CD4-positive, alpha-beta memory T cell (primary cell): ENCODE measurements around the gene TNIP1. TPM values are rescaled to one million over a fixed set of nuclear protein-coding genes. Genes with fewer than 3 reads are reported as not detected.
A peak's percentile ranks its signal among the peaks of the same experiment; 100 is the strongest.

Experiments used
- CTCF ChIA-PET: fragments of 350-600 bp; sonication (Branson Sonifier 250); formaldehyde crosslinking; loops from one replicate; lab custom pipeline; 2021; ENCODE audit warnings: inconsistent platforms; ENCODE audit not compliant: partially characterized antibody; lab: Charles Lee
- POLR2A ChIA-PET: fragments of 350-600 bp; sonication (Branson Sonifier 250); formaldehyde crosslinking; loops from one replicate; lab custom pipeline; 2021; ENCODE audit not compliant: partially characterized antibody; lab: Charles Lee
- DNase-seq, 5 donors: peaks; one replicate each; pipeline versions ENCODE4 v3.0.0 to v3.0.0-alpha.2; 2020 to 2022; ENCODE audit warnings: mixed read lengths in 1 of 5
- H3K27ac ChIP-seq: one replicate; pipeline ENCODE4 v1.7.0; 2013; ENCODE audit warnings: low read depth, low read length
- H3K27me3 ChIP-seq: 2 replicates; pipeline ENCODE4 v1.7.0; 2013; ENCODE audit warnings: mild to moderate bottlenecking, low read length, moderate library complexity; ENCODE audit not compliant: insufficient read depth
- H3K36me3 ChIP-seq: 2 replicates; pipeline ENCODE4 v1.7.0; 2013; ENCODE audit warnings: mild to moderate bottlenecking, low read length, moderate library complexity; ENCODE audit not compliant: insufficient read depth
- H3K4me1 ChIP-seq: 2 replicates; pipeline ENCODE4 v1.7.0; 2013; ENCODE audit warnings: mild to moderate bottlenecking, low read length, moderate library complexity; ENCODE audit not compliant: insufficient read depth
- H3K4me3 ChIP-seq, 2 donors: one replicate each; pipeline ENCODE4 v1.7.0; 2013; ENCODE audit warnings: low read length in 2 of 2, mild to moderate bottlenecking in 1 of 2
- H3K9me3 ChIP-seq, 2 donors: one replicate each; pipeline ENCODE4 v1.7.0; 2013; ENCODE audit warnings: low read length in 2 of 2, control low read depth in 1 of 2; ENCODE audit not compliant: control insufficient read depth in 1 of 2
- H3K27ac Mint-ChIP-seq, 7 donors: one replicate each; pipeline ENCODE4 v1.8.0; 2020 to 2021; ENCODE audit warnings: mixed read lengths in 7 of 7, mild to moderate bottlenecking in 6 of 7, inconsistent platforms in 3 of 7, moderate library complexity in 3 of 7
- H3K27me3 Mint-ChIP-seq, 2 donors: one replicate each; pipeline ENCODE4 v1.8.0; 2020 to 2021; ENCODE audit warnings: mixed read lengths in 2 of 2
- H3K36me3 Mint-ChIP-seq, 2 donors: one replicate each; pipeline ENCODE4 v1.8.0; 2020 to 2021; ENCODE audit warnings: mixed read lengths in 2 of 2, inconsistent platforms in 1 of 2, mild to moderate bottlenecking in 1 of 2
- H3K4me1 Mint-ChIP-seq, 4 donors: one replicate each; pipeline ENCODE4 v1.8.0; 2020 to 2021; ENCODE audit warnings: mixed read lengths in 4 of 4, mild to moderate bottlenecking in 1 of 4
- H3K4me3 Mint-ChIP-seq, 8 donors: one replicate each; pipeline ENCODE4 v1.8.0; 2020 to 2021; ENCODE audit warnings: mixed read lengths in 8 of 8, mild to moderate bottlenecking in 7 of 8, moderate library complexity in 6 of 8, inconsistent platforms in 3 of 8
- H3K9me3 Mint-ChIP-seq, 8 donors: one replicate each; pipeline ENCODE4 v1.8.0; 2020 to 2021; ENCODE audit warnings: mixed read lengths in 8 of 8, mild to moderate bottlenecking in 5 of 8, inconsistent platforms in 3 of 8, moderate library complexity in 1 of 8
- intact Hi-C: fragments of 100-400 bp; cut with micrococcal nuclease; formaldehyde crosslinking; loops from one replicate; pipeline ENCODE4 v1.15.1; 2023
- polyA plus RNA-seq, 2 donors: library from polyadenylated mRNA; unstranded; fragments of 300-500 nt; fragmentation: Illumina TruSeq; gene quantifications; one replicate each; pipeline ENCODE4 v1.2.3, GENCODE V29; 2021
- total RNA-seq, 2 experiments: library from RNA; stranded (reverse); gene quantifications; one replicate each; pipeline ENCODE4 v1.2.3, GENCODE V29; 2021

TNIP1 gene
- total and polyA plus RNA-seq, 4 experiments from 2014 or later, result 31.5 to 233 (median 149) TPM

DNA sequence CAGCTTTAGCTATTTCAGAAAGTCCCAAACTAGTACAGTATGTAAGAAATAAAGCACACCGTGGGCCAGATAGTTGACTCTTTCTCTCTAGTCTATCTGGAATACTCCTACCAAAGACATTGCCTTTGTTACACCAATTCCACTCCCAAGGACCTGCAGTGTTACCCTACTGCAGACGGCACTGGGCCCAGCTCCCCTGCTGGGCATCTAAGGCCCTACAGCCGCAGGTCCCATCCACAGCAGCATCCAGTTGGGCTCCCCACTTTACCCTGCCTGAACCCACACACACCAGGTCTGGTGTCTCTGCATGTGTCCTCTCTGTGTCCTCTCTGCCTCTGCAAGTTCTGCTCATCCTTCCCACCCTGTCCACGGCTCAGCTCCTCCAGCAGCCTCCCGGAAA is 22.5 kb downstream of the TNIP1 start:
- Histone ChIP-seq H3K9me3 (no peaks in the 10 kb centered on the region), H3K4me3 (no peak overlapping the region), H3K27me3 (no peaks in the 10 kb centered on the region), H3K36me3 (peaks cover 89% of the 10 kb centered on the region), H3K27ac (no peak overlapping the region), H3K4me1 (peaks cover 25% of the 10 kb centered on the region)
- CTCF ChIA-PET, result interaction anchor here (1.2 to 13.5 kb wide), 5 partner anchors 10 to 68 kb away, joined by 3 to 601 read pairs (median 7); no protein-coding TSS in a partner anchor
- peak overlapping the region in 3 of 7 donors; percentile 86 to 99 (median 95) for H3K27ac Mint-ChIP-seq
- peaks cover 2 to 3% of the 10 kb centered on the region in 2 donors for H3K27me3 Mint-ChIP-seq
- intact Hi-C loops, result no loop called here
- peaks cover 63 to 95% of the 10 kb centered on the region in 2 donors for H3K36me3 Mint-ChIP-seq
- peaks cover 25 to 35% (median 30%) of the 10 kb centered on the region in 4 donors for H3K4me1 Mint-ChIP-seq
- no peak overlapping the region for H3K4me3 Mint-ChIP-seq
- H3K9me3 Mint-ChIP-seq, result peaks cover 0 to 12% (median 0%) of the 10 kb centered on the region in 8 donors
- POLR2A ChIA-PET, result interaction anchor here (1.3 to 7.5 kb wide), 4 partner anchors 22 to 107 kb away, joined by 3 to 31 read pairs (median 6); partner anchors contain the start of gene TNIP1
- DNase-seq, result no peak

DNA sequence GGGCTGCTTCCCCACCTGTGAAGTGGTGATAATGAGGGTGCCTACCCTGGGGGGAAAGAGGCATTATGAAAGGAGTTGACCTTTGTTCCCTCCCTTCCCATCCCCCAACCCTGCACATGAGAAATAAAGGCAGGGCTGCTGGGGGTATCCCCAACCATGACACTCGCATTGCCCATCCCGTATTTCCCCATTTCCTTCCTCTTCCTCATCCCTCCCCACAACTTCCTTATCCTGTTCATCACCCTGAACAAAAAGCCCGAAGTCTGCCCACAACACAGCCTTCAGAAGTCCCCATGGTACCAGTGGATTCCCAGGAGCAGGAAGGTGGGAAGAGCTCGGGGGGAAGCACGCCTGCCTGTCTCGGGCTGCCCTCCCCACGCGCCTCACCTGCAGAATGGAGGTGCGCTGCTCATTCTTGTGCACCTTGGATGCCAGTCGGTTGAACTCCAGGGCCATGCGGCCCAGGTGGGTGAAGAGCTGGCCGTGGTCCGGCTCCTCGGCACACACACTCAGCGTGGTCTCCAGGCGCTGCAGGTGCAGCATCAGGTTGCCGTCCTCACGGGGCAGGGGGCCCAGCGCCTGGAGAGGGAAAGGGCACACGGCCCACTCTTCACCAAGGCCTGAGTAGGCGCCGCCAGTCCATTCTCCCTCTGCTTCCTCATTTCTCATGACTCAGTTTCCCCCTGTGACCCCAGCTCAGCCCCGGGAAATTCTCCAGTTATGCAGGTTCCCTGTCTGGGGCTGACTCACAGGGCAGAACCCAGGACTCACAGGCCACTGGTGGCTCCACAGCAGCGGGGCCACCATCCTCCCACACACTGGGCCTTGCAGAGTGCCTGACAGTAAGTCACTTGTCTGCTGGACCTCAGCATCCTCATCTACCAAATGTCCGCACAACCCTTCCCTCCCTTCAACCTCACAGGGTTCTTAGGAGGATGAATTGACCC is 24.2 kb downstream of the TNIP1 start:
- DNase-seq, result no peak
- CTCF ChIA-PET, result interaction anchor here (2.4 to 13.5 kb wide), 2 partner anchors 58 to 69 kb away, joined by 7 to 601 read pairs; no protein-coding TSS in a partner anchor
- peaks cover 2 to 3% of the 10 kb centered on the region in 2 donors for H3K27me3 Mint-ChIP-seq
- intact Hi-C loops, result no loop called here
- POLR2A ChIA-PET, result interaction anchor here (7.5 kb wide), 1 partner anchor 23 kb away, joined by 31 read pairs; the partner anchor contains the start of gene TNIP1
- Histone ChIP-seq H3K9me3 (no peaks in the 10 kb centered on the region), H3K4me3 (no peak overlapping the region), H3K27me3 (no peaks in the 10 kb centered on the region), H3K27ac (no peak overlapping the region), H3K4me1 (peaks cover 25% of the 10 kb centered on the region), H3K36me3 (peaks cover 86% of the 10 kb centered on the region)
- H3K4me3 Mint-ChIP-seq, result no peak overlapping the region
- peaks cover 53 to 92% of the 10 kb centered on the region in 2 donors for H3K36me3 Mint-ChIP-seq
- H3K27ac Mint-ChIP-seq, result peak overlapping the region in 4 of 7 donors; percentile 8 to 79 (median 36)
- H3K9me3 Mint-ChIP-seq, result peaks cover 0 to 14% (median 0%) of the 10 kb centered on the region in 8 donors
- H3K4me1 Mint-ChIP-seq, result peaks cover 25 to 33% (median 28%) of the 10 kb centered on the region in 4 donors

DNA sequence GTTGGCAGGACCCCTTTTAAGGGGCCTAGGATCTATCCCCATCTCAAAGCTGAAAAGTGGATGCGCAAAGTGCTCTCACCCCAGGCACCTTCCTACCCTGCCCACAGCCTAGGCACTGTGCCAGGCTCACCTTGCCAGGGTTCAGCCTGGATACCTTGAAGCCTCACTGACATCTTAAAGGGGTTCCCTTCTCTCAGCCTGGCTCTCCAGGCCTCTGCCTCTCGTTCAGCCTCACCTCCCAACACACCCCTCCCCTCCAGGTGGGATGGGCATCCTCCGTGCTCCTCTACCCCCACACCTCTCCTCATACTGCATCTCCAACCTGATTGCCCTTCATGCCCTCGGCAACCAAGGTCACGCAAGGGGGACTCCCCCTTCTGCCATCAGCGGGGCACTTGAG is 25.5 kb downstream of the TNIP1 start:
- H3K36me3 Mint-ChIP-seq, result peaks cover 54 to 89% of the 10 kb centered on the region in 2 donors
- H3K27ac Mint-ChIP-seq, result no peak overlapping the region
- H3K27me3 Mint-ChIP-seq, result peaks cover 2 to 3% of the 10 kb centered on the region in 2 donors
- POLR2A ChIA-PET, result interaction anchor here (0.5 to 1.2 kb wide), 2 partner anchors 183 to 355 kb away, joined by 3 read pairs; partner anchors contain the start of gene RBM22
- Histone ChIP-seq H3K9me3 (no peaks in the 10 kb centered on the region), H3K27ac (no peak overlapping the region), H3K27me3 (no peaks in the 10 kb centered on the region), H3K4me3 (no peak overlapping the region), H3K4me1 (peaks cover 14% of the 10 kb centered on the region), H3K36me3 (peaks cover 86% of the 10 kb centered on the region)
- DNase-seq, result no peak
- CTCF ChIA-PET, result interaction anchor here (1.2 to 13.5 kb wide), 4 partner anchors 14 to 110 kb away, joined by 3 to 601 read pairs (median 52); no protein-coding TSS in a partner anchor
- H3K4me3 Mint-ChIP-seq, result no peak overlapping the region
- H3K9me3 Mint-ChIP-seq, result peaks cover 0 to 14% (median 0%) of the 10 kb centered on the region in 8 donors
- intact Hi-C loops, result no loop called here
- peaks cover 16 to 20% (median 19%) of the 10 kb centered on the region in 4 donors for H3K4me1 Mint-ChIP-seq

DNA sequence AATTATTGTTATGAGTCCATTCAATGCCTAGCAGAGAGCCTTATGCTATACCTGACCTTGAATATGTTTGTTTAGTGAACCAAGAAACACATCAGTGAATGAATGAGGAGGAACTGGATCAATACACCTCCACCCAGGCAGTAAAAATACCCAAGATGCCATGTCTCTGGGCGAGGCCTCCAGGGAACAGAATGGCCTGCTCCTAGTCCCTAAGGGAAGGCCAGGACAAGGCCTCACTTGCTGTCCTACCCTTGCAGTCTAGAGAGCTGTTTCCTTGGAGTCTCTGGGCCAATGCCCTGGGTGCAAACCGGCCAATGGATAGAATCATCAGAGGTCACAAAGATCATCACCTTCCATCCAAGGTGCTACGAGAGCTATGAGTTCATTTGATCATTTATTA is 26.1 kb downstream of the TNIP1 start:
- no peaks in the 10 kb centered on the region for H3K9me3 ChIP-seq
- DNase-seq, result no peak
- Mint-ChIP-seq H3K4me1 (peaks cover 10 to 15% (median 14%) of the 10 kb centered on the region in 4 donors), H3K27ac (peak overlapping the region in 3 of 7 donors; percentile 50 to 64 (median 55)), H3K27me3 (peaks cover 2 to 3% of the 10 kb centered on the region in 2 donors), H3K36me3 (peaks cover 56 to 88% of the 10 kb centered on the region in 2 donors), H3K4me3 (peak overlapping the region in 1 of 8 donors; percentile 9), H3K9me3 (peaks cover 0 to 11% (median 0%) of the 10 kb centered on the region in 8 donors)
- ChIA-PET POLR2A (interaction anchor here (1.2 kb wide), 1 partner anchor 354 kb away, joined by 3 read pairs; the partner anchor contains the start of gene RBM22), CTCF (interaction anchor here (1.2 to 13.5 kb wide), 4 partner anchors 15 to 111 kb away, joined by 3 to 601 read pairs (median 52); no protein-coding TSS in a partner anchor)
- H3K27ac ChIP-seq, result no peak overlapping the region
- H3K4me1 ChIP-seq, result peaks cover 7% of the 10 kb centered on the region
- H3K36me3 ChIP-seq, result peaks cover 89% of the 10 kb centered on the region
- intact Hi-C loops, result no loop called here
- H3K27me3 ChIP-seq, result no peaks in the 10 kb centered on the region
- no peak overlapping the region for H3K4me3 ChIP-seq

DNA sequence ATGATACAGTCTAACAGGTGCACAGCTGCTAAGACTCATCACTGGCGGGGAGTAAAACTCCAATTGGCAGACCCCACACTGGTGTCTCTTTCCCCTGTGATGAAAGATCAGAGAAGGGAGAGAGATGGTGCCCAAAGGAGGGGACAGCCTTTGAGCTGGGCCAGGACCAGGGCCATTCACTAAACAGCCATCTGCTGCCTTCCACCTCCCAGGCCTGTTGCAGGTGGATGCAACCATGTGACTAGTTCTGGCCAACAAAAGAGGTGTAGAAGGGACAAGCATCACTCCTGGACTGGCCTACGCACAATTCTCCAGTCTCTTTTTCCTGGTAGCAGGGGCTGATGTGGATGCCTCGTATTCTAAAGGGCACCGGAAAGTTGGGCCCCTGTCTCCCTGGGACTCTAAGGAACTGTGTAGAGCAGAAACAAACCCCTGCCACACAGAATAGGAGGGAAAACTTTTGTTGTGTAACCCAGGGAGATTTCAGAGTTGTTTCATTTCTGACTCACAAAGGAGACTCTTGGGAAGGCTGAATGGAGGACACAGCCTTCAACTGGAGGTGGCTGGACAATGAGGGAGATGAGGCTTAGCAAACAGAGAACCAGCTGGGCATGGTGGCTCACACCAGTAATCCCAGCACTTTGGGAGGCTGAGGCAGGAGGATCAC is 26.9 kb downstream of the TNIP1 start:
- intact Hi-C loops, result no loop called here
- Mint-ChIP-seq H3K4me3 (no peak overlapping the region), H3K36me3 (peaks cover 56 to 87% of the 10 kb centered on the region in 2 donors), H3K27me3 (no peaks in the 10 kb centered on the region), H3K9me3 (peaks cover 0 to 4% (median 0%) of the 10 kb centered on the region in 8 donors), H3K4me1 (peaks cover 5 to 11% (median 6%) of the 10 kb centered on the region in 4 donors), H3K27ac (peak overlapping the region in 5 of 7 donors; percentile 15 to 73 (median 72))
- no peaks in the 10 kb centered on the region for H3K27me3 ChIP-seq
- H3K27ac ChIP-seq, result no peak overlapping the region
- no peaks in the 10 kb centered on the region for H3K4me1 ChIP-seq
- POLR2A ChIA-PET, result interaction anchor here (0.6 to 2.8 kb wide), 2 partner anchors 9 to 61 kb away, joined by 4 to 23 read pairs; no protein-coding TSS in a partner anchor
- no peak overlapping the region for H3K4me3 ChIP-seq
- CTCF ChIA-PET, result interaction anchor here (1.0 to 13.5 kb wide), 6 partner anchors 15 to 111 kb away, joined by 3 to 601 read pairs (median 24); partner anchors contain the start of gene TNIP1
- no peaks in the 10 kb centered on the region for H3K9me3 ChIP-seq
- DNase-seq, result no peak
- H3K36me3 ChIP-seq, result peaks cover 92% of the 10 kb centered on the region

DNA sequence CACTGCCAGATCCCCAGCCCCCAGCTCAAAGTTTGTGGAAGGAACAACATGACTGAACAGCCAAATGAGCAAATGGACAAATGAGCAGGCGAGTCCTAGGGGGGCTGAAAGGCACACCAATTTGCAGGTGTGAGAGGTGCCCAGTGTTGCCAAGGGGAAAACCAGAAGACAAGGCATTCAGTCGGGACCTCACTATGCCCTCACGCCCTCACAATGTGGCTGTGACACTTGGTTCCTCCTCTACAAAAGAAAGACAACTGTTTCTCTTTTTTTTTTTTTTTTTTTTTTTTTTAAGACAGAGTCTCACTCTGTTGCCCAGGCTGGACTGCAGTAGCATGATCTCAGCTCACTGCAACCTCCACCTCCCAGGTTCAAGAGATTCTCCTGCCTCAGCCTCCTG is 28.0 kb downstream of the TNIP1 start:
- intact Hi-C loops, result no loop called here
- H3K4me3 Mint-ChIP-seq, result no peak overlapping the region

More for the DNA sequence above, 28.0 kb downstream of the TNIP1 start:
- POLR2A ChIA-PET, result interaction anchor here (1.2 to 2.8 kb wide), 4 partner anchors 26 to 88 kb away, joined by 3 to 23 read pairs (median 5); no protein-coding TSS in a partner anchor
- H3K9me3 ChIP-seq, result no peaks in the 10 kb centered on the region
- no peak overlapping the region for H3K4me3 ChIP-seq
- DNase-seq, result no peak
- Mint-ChIP-seq H3K27ac (peak overlapping the region in 2 of 7 donors; percentile 42 to 71), H3K4me1 (peaks cover 5 to 16% (median 6%) of the 10 kb centered on the region in 4 donors), H3K9me3 (peaks cover 0 to 2% (median 0%) of the 10 kb centered on the region in 8 donors), H3K36me3 (peaks cover 64 to 87% of the 10 kb centered on the region in 2 donors), H3K27me3 (no peaks in the 10 kb centered on the region)
- no peaks in the 10 kb centered on the region for H3K27me3 ChIP-seq
- no peaks in the 10 kb centered on the region for H3K4me1 ChIP-seq
- H3K27ac ChIP-seq, result no peak overlapping the region
- peaks cover 92% of the 10 kb centered on the region for H3K36me3 ChIP-seq
- CTCF ChIA-PET, result interaction anchor here (0.9 to 13.5 kb wide), 17 partner anchors 9 to 492 kb away, joined by 3 to 601 read pairs (median 10); partner anchors contain the start of gene TNIP1
